ENCODE data around the gene DBF4. TPM values are rescaled to one million over a fixed set of nuclear protein-coding genes. Genes with fewer than 3 reads are reported as not detected.
"Not testable (repeated sequence)": the region's sequence is repeated elsewhere in the genome, so short reads cannot be mapped to it uniquely, and the experiment has no call there.

Gene DBF4, protein sequence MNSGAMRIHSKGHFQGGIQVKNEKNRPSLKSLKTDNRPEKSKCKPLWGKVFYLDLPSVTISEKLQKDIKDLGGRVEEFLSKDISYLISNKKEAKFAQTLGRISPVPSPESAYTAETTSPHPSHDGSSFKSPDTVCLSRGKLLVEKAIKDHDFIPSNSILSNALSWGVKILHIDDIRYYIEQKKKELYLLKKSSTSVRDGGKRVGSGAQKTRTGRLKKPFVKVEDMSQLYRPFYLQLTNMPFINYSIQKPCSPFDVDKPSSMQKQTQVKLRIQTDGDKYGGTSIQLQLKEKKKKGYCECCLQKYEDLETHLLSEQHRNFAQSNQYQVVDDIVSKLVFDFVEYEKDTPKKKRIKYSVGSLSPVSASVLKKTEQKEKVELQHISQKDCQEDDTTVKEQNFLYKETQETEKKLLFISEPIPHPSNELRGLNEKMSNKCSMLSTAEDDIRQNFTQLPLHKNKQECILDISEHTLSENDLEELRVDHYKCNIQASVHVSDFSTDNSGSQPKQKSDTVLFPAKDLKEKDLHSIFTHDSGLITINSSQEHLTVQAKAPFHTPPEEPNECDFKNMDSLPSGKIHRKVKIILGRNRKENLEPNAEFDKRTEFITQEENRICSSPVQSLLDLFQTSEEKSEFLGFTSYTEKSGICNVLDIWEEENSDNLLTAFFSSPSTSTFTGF
- total RNA-seq, result 11.3 and 13.9 TPM in 2 replicates
- 5.5 and 14.8 TPM in 2 replicates for polyA plus RNA-seq
- polyA plus RNA-seq (2012), result 8.0 and 17.5 TPM in 2 replicates
- polyA minus RNA-seq (ENCODE audit: low replicate concordance), result 1.1 and 1.8 TPM in 2 replicates

GRCh38 chr7:87876040-87876868, at the start of gene DBF4, which contains the start of gene SLC25A40:
DBF4 (plus strand) TSS chr7:87876493; CDS start chr7:87876733, 240 bp downstream.
SLC25A40 (minus strand) TSS chr7:87876360; CDS start chr7:87858727, 17,633 bp downstream.
- Histone ChIP-seq H3K9me3 (ENCODE audit: control insufficient read depth, insufficient read depth, low read depth, low read length) (no peaks in the 10 kb centered on the region), H4K20me1 (ENCODE audit: control insufficient read depth, extremely low read depth, insufficient read depth, low read length) (no peaks in the 10 kb centered on the region), H3K9ac (ENCODE audit: insufficient read depth, low read length) (peak within 1 kb of the TSS; percentile 83), H2AFZ (ENCODE audit: low read length) (peak within 1 kb of the TSS; percentile 73), H3K27me3 (ENCODE audit: control insufficient read depth, insufficient read depth, low read length) (no peaks in the 10 kb centered on the region), H3K4me2 (ENCODE audit: extremely low read depth, insufficient read depth, low read length) (peak within 1 kb of the TSS; percentile 90), H3K4me1 (ENCODE audit: control insufficient read depth, extremely low read depth, insufficient read depth, low read length) (no peaks in the 10 kb centered on the region), H3K4me3 (replicated peaks in 1 of 4; ENCODE audit: control extremely low read depth in 1 of 4, insufficient read depth in 1 of 4, low read depth in 3 of 4, low read length in 4 of 4) (peak within 1 kb of the TSS; percentile 69 to 99 (median 80)), H3K36me3 (ENCODE audit: control insufficient read depth, insufficient read depth, low read length) (peaks cover 3% of the 10 kb centered on the region), H3K79me2 (ENCODE audit: control insufficient read depth, insufficient read depth, low read length) (peaks cover 73% of the 10 kb centered on the region), H3K27ac (ENCODE audit: insufficient read depth, low read length) (peak within 1 kb of the TSS; percentile 75)
- TF ChIP-seq EZH2 (IDR thresholded peaks at IDR 0.05; ENCODE audit: low read length, missing control alignments) (no peak), CTCF (conservative IDR thresholded peaks at IDR 0.05 in 1 of 2, IDR thresholded peaks at IDR 0.05 in 1 of 2; ENCODE audit: low read depth in 1 of 2, low read length in 2 of 2) (no peak)
- peak; percentile 87 to 94 for DNase-seq (ENCODE audit: low read depth in 2 of 2)

GRCh38 chr7:87828383-87828782, 47.9 kb upstream of the DBF4 start:
- H3K4me2 ChIP-seq (ENCODE audit: extremely low read depth, insufficient read depth, low read length); H3K9me3 ChIP-seq (ENCODE audit: control insufficient read depth, insufficient read depth, low read depth, low read length); DNase-seq (ENCODE audit: low read depth in 2 of 2); H2AFZ ChIP-seq (ENCODE audit: low read length); H3K79me2 ChIP-seq (ENCODE audit: control insufficient read depth, insufficient read depth, low read length); H3K36me3 ChIP-seq (ENCODE audit: control insufficient read depth, insufficient read depth, low read length); H3K27ac ChIP-seq (ENCODE audit: insufficient read depth, low read length); H3K9ac ChIP-seq (ENCODE audit: insufficient read depth, low read length); H4K20me1 ChIP-seq (ENCODE audit: control insufficient read depth, extremely low read depth, insufficient read depth, low read length); H3K4me3 ChIP-seq (replicated peaks in 1 of 4; ENCODE audit: control extremely low read depth in 1 of 4, insufficient read depth in 1 of 4, low read depth in 3 of 4, low read length in 4 of 4); H3K27me3 ChIP-seq (ENCODE audit: control insufficient read depth, insufficient read depth, low read length); H3K4me1 ChIP-seq (ENCODE audit: control insufficient read depth, extremely low read depth, insufficient read depth, low read length): not testable (repeated sequence)

DNA sequence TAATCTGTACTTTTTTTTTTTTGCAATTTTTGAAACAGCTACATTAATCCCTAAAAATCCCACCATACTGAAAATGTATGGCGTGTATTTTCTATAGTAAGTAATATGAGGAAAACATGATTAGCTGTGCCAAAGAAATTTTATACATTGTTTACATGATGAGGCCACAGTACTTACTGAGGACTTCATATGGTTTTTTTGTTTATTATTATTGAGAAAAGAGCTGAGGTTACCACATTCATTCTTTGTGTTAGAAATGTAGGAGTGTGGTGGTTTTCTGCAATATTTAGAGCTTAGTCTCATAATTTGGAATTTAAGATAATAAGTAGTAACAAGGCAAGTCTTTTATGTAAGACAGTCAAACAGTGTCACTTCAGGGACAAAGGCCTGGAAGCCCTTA, 45.2 kb upstream of the DBF4 start:
- Histone ChIP-seq H3K4me3 (replicated peaks in 1 of 4; ENCODE audit: control extremely low read depth in 1 of 4, insufficient read depth in 1 of 4, low read depth in 3 of 4, low read length in 4 of 4) (no peak overlapping the region), H3K4me2 (ENCODE audit: extremely low read depth, insufficient read depth, low read length) (no peak overlapping the region), H3K4me1 (ENCODE audit: control insufficient read depth, extremely low read depth, insufficient read depth, low read length) (no peaks in the 10 kb centered on the region), H3K9ac (ENCODE audit: insufficient read depth, low read length) (no peak overlapping the region), H3K79me2 (ENCODE audit: control insufficient read depth, insufficient read depth, low read length) (no peaks in the 10 kb centered on the region), H3K36me3 (ENCODE audit: control insufficient read depth, insufficient read depth, low read length) (no peaks in the 10 kb centered on the region), H3K27me3 (ENCODE audit: control insufficient read depth, insufficient read depth, low read length) (no peaks in the 10 kb centered on the region), H2AFZ (ENCODE audit: low read length) (no peak overlapping the region), H3K9me3 (ENCODE audit: control insufficient read depth, insufficient read depth, low read depth, low read length) (no peaks in the 10 kb centered on the region), H4K20me1 (ENCODE audit: control insufficient read depth, extremely low read depth, insufficient read depth, low read length) (no peaks in the 10 kb centered on the region), H3K27ac (ENCODE audit: insufficient read depth, low read length) (no peak overlapping the region)
- peak; percentile 13 to 68 for DNase-seq (ENCODE audit: low read depth in 2 of 2)
- TF ChIP-seq EZH2 (IDR thresholded peaks at IDR 0.05; ENCODE audit: low read length, missing control alignments) (no peak), CTCF (conservative IDR thresholded peaks at IDR 0.05 in 1 of 2, IDR thresholded peaks at IDR 0.05 in 1 of 2; ENCODE audit: low read depth in 1 of 2, low read length in 2 of 2) (no peak)
